T-helper 17 cell (primary cell): ENCODE data around the gene USH2A. TPM values are rescaled to one million over a fixed set of nuclear protein-coding genes. Genes with fewer than 3 reads are reported as not detected.
A peak's percentile ranks its signal among the peaks of the same experiment; 100 is the strongest.

Experiments used
- ATAC-seq: fragments of 150-1000 bp; cut with Tn5 transposase; 2 replicates; pipeline ENCODE4 v1.10.0; 2021; ENCODE audit warnings: mild to moderate bottlenecking, moderate library complexity
- DNase-seq, 3 donors: peaks; one replicate each; pipeline versions ENCODE4 v3.0.0 to v3.0.0-alpha.2; 2020 to 2021
- H3K9me3 ChIP-seq: one replicate; pipeline ENCODE4 v1.7.0; 2013; ENCODE audit warnings: low read length, mild to moderate bottlenecking; ENCODE audit not compliant: control insufficient read depth, poor library complexity, severe bottlenecking
- H3K27ac Mint-ChIP-seq: one replicate; pipeline ENCODE4 v1.8.0; 2022; ENCODE audit warnings: mild to moderate bottlenecking, moderate library complexity, mixed read lengths
- H3K27me3 Mint-ChIP-seq: one replicate; pipeline ENCODE4 v1.8.0; 2022; ENCODE audit warnings: mixed read lengths
- H3K36me3 Mint-ChIP-seq: one replicate; pipeline ENCODE4 v1.8.0; 2022; ENCODE audit warnings: low read depth, mixed read lengths
- H3K4me1 Mint-ChIP-seq: one replicate; pipeline ENCODE4 v1.8.0; 2022; ENCODE audit warnings: mild to moderate bottlenecking, mixed read lengths
- H3K4me3 Mint-ChIP-seq: one replicate; pipeline ENCODE4 v1.8.0; 2022; ENCODE audit warnings: mild to moderate bottlenecking, moderate library complexity, mixed read lengths
- total RNA-seq, 4 donors: library from RNA in 2 of 4; stranded (reverse) in 2 of 4; gene quantifications; one replicate each; pipeline ENCODE4 v1.2.3 and lab custom pipeline; 2022 to 2026

USH2A gene
- total RNA-seq, 2 donors from 2014 or later, result not detected

DNA sequence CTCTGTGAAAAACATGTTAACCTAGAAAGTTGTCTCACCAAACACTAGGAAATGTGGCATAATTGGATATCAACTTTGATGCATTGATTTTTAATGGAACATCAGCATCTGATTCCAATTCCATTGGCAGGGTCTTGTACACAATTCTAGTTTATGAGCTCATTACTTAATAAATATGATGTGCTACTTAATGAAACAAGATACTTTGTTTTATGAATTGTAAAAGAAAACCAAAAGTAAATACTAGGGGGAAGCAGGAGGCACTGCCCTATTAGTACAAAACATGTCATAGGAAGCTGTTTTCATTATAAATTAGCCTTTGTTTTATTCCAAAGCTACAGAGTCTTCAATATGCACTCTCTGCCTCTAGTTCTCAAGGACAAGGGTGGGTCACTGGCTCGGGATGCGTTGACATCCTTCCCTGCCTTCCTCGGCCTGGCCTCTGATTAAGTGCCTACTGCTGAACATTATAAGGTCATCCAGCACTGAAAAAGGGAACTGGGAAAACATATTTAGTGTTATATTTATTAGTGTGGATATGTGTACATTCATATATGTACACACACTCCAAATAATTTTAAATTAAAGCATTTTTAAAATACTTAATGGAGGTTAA lies 185.2 kb downstream of the USH2A start:
- Mint-ChIP-seq H3K4me3 (no peak overlapping the region), H3K27ac (no peak overlapping the region), H3K27me3 (no peaks in the 10 kb centered on the region), H3K4me1 (no peaks in the 10 kb centered on the region), H3K36me3 (no peaks in the 10 kb centered on the region)
- ATAC-seq, result no peak
- DNase-seq, result no peak
- no peaks in the 10 kb centered on the region for H3K9me3 ChIP-seq

DNA sequence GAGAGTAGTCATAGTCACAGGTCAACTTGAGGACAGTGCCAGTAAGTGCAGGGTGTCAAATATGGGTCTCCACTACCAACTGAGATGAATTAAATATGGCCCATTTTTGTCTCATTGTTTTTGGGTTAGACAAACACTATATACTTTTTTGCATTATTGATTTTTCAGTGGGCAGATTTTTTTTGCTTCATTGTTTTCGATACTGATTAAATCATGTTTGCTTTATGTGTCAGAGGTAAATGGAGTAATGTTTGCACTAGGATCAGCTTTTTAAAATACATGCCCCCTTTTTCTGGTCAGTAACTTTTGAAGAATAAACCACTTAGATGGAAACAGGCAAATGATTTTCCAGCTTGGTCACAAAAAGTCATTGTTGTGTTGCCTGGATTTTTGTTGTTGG lies 199.0 kb downstream of the USH2A start:
- no peaks in the 10 kb centered on the region for H3K27me3 Mint-ChIP-seq
- no peak for DNase-seq
- ATAC-seq, result no peak
- H3K4me3 Mint-ChIP-seq, result no peak overlapping the region
- no peaks in the 10 kb centered on the region for H3K9me3 ChIP-seq
- H3K4me1 Mint-ChIP-seq, result no peaks in the 10 kb centered on the region
- H3K27ac Mint-ChIP-seq, result no peak overlapping the region
- no peaks in the 10 kb centered on the region for H3K36me3 Mint-ChIP-seq

DNA sequence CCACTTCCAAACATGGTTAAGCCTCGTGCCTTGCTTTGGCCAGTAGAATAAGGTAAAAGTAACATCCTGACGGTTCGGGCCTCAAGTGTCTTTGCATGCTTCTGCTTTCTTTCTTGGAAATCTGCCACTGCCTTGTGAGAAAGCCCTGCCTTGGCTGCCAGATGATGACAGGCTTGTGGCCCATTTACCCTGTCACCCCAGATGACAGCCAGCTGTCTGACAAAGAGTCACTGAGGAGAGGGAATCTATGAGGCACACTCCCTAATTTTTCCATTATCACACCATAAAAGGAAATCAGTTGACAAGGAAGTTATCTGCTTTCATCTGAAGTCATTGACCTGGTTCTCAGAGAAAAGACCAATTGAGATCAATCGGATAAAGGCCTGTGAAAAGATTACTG lies 199.8 kb downstream of the USH2A start:
- H3K4me1 Mint-ChIP-seq, result no peaks in the 10 kb centered on the region
- H3K27me3 Mint-ChIP-seq, result no peaks in the 10 kb centered on the region
- H3K36me3 Mint-ChIP-seq, result no peaks in the 10 kb centered on the region
- H3K9me3 ChIP-seq, result no peaks in the 10 kb centered on the region
- ATAC-seq (no peak), DNase-seq (no peak)
- no peak overlapping the region for H3K27ac Mint-ChIP-seq
- no peak overlapping the region for H3K4me3 Mint-ChIP-seq

DNA sequence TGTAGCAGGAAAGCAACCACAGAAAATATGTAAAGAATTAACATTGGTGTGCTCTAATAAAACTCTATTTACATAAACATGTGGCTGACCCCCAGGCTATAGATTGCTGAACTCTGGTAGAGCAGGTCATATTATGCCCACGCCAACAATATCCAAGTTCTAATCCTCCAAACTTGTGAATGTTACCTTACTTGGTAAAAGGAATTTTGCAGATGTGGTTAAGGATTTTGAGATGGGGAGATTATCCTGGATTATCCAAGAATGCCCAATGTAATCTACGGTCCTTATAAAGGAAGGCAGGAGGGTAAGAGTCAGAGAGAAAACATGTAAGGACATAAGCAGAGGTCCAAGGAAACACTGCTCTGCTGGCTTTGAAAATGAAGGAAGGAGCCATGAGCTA lies 201.0 kb downstream of the USH2A start:
- no peak overlapping the region for H3K27ac Mint-ChIP-seq
- no peaks in the 10 kb centered on the region for H3K9me3 ChIP-seq
- no peaks in the 10 kb centered on the region for H3K27me3 Mint-ChIP-seq
- H3K4me3 Mint-ChIP-seq, result no peak overlapping the region
- DNase-seq (no peak), ATAC-seq (no peak)
- H3K36me3 Mint-ChIP-seq, result no peaks in the 10 kb centered on the region
- no peaks in the 10 kb centered on the region for H3K4me1 Mint-ChIP-seq

DNA sequence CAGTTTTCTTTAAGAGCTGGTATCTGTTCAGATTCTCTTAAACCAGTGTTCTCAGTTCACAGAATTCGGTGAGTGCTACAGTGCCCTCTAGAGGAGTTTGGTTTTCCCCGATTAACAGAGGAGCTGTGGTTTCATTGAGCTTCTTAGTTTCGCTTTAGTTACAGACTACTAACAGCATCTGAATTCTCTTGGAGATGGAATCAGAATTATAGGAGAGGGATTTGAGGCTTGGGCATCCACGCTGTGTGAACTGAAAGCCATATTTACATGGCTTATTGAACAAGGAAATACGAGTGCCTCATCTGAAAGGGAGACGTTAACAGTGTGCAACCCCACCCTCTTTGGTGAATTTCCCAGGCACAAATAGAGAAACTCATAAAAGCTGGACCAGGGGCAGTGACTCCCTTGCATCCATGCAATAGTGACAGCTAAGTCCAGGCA lies 202.0 kb downstream of the USH2A start:
- DNase-seq (no peak), ATAC-seq (peak; percentile 42)
- H3K27me3 Mint-ChIP-seq, result no peaks in the 10 kb centered on the region
- H3K4me1 Mint-ChIP-seq, result no peaks in the 10 kb centered on the region
- peak overlapping the region; percentile 42 for H3K4me3 Mint-ChIP-seq
- no peak overlapping the region for H3K27ac Mint-ChIP-seq
- H3K9me3 ChIP-seq, result no peaks in the 10 kb centered on the region
- H3K36me3 Mint-ChIP-seq, result no peaks in the 10 kb centered on the region

DNA sequence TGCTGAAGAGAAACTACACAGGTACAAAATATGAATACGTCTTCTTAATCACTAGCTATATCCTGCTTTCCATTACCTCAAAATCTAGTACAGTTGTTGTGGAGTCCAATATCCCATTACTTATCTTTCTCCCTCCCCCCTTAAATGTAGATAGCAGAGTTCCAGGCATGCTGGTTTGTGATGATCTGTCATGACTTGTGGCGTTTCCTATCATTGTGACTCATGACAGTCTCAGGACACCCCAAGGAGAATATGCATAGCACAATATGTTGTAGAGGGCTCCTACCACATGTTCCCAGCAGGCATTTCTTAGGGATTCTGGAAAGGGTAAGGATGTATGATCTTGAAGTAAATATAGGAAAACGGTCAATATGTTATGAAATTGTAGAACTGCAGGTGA lies 206.9 kb downstream of the USH2A start:
- no peaks in the 10 kb centered on the region for H3K4me1 Mint-ChIP-seq
- no peak overlapping the region for H3K4me3 Mint-ChIP-seq
- H3K27ac Mint-ChIP-seq, result no peak overlapping the region
- H3K36me3 Mint-ChIP-seq, result no peaks in the 10 kb centered on the region
- no peaks in the 10 kb centered on the region for H3K27me3 Mint-ChIP-seq
- ATAC-seq (no peak), DNase-seq (no peak)
- no peaks in the 10 kb centered on the region for H3K9me3 ChIP-seq

DNA sequence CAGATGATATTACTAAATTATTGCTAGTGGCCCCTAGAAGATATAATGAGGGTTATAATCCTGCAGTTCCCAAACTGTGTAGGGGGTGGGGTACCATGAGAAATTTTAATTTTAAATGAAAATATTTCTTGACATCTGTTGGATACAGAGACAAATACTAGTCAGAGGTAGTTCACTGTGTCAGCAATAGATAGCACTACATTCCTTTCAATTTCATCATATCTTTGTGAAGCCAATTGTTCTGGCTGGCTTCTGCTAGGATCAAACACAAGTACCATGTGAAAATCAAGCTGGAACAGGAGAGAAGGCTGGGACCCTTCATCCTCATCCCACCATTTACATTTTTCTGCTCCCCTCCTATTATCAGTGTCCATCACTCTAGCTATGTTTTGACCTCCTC lies 208.1 kb downstream of the USH2A start:
- ATAC-seq (no peak), DNase-seq (no peak)
- no peaks in the 10 kb centered on the region for H3K9me3 ChIP-seq
- Mint-ChIP-seq H3K4me1 (no peaks in the 10 kb centered on the region), H3K36me3 (no peaks in the 10 kb centered on the region), H3K27me3 (no peaks in the 10 kb centered on the region), H3K27ac (no peak overlapping the region), H3K4me3 (no peak overlapping the region)

DNA sequence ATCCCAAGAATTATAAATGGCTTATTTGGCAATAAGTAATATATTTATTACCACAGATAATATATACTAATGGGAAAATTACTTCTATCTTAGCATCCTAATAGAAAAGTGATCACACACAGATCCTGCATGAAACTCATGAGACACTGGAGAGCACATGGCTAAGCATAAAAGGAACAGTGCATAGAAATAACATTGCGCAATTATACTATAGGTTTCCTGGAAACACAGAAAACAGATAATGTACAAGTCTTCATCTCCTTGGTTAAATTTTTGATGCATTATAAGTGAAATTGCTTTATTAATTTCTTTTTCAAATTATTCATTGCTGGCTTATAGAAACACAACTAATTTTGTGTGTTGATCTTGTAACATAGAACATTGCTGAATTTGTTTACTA lies 210.4 kb downstream of the USH2A start:
- no peak for DNase-seq
- no peaks in the 10 kb centered on the region for H3K27me3 Mint-ChIP-seq
- ATAC-seq, result no peak
- no peaks in the 10 kb centered on the region for H3K4me1 Mint-ChIP-seq
- H3K9me3 ChIP-seq, result no peaks in the 10 kb centered on the region
- no peak overlapping the region for H3K4me3 Mint-ChIP-seq
- no peak overlapping the region for H3K27ac Mint-ChIP-seq
- H3K36me3 Mint-ChIP-seq, result no peaks in the 10 kb centered on the region

DNA sequence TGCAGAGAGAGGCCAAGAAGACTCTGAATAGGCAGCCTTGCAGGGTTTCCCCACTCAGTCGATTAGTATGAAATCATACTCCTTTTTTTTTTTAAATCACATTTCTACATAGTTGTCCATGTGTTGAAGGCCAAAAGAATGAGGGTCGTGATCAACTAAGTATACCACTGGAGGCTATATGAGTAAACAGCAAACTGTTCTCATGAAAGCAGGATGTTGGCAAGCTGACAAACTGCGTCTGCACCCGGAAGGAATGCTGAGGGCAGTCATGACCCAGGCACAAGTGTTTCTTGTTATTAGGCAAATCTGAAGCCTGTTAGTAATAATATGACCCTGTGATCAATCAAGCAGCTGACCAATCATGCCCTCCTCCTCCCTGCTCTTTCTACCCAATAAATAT lies 213.2 kb downstream of the USH2A start:
- H3K4me3 Mint-ChIP-seq, result no peak overlapping the region
- ATAC-seq (no peak), DNase-seq (no peak)
- H3K36me3 Mint-ChIP-seq, result no peaks in the 10 kb centered on the region
- no peak overlapping the region for H3K27ac Mint-ChIP-seq
- H3K27me3 Mint-ChIP-seq, result no peaks in the 10 kb centered on the region
- no peaks in the 10 kb centered on the region for H3K4me1 Mint-ChIP-seq
- no peaks in the 10 kb centered on the region for H3K9me3 ChIP-seq

DNA sequence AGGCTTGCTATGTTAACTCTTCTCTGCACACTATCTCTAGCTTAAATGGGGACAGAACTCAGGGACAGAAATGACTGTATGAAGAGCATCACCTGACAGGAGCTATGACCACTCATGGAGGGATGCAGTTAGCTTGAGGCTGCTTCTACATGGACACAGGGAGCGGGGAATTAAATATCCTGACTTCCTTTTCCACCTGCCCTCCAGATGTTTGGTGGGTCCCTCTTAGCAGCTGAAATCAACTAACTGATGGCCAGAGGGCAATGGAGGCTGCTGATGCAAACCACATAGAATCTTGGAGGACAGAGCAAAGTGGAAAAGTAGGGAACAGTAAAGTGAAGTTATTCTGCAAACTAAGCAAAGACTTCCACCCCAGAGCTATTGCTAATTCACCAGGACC lies 214.1 kb downstream of the USH2A start:
- no peak for DNase-seq
- Mint-ChIP-seq H3K27me3 (no peaks in the 10 kb centered on the region), H3K27ac (no peak overlapping the region)

DNA sequence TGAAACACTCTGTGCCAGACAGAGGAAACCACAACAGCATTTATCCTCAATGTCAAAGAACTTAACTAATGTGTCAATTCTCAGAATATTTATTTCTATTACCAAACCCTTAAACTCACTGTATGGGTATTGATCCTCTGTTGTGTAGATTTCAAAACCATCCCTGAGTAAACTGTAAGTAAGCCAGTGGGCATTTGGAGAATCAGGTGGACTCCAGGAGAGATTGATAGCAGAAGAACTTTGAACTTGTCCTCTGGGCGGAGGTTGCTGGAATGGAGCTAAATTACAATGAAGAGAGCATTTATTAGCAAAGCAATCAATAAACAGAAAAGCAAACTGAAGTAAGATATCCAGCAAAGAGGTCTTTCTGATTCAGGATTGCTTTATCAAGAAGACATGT lies 216.1 kb downstream of the USH2A start:
- Mint-ChIP-seq H3K36me3 (no peaks in the 10 kb centered on the region), H3K4me1 (no peaks in the 10 kb centered on the region), H3K27me3 (no peaks in the 10 kb centered on the region), H3K27ac (no peak overlapping the region), H3K4me3 (no peak overlapping the region)
- ATAC-seq (no peak), DNase-seq (no peak)
- H3K9me3 ChIP-seq, result no peaks in the 10 kb centered on the region

More for the DNA sequence above, 214.1 kb downstream of the USH2A start:
- Mint-ChIP-seq H3K36me3 (no peaks in the 10 kb centered on the region), H3K4me1 (no peaks in the 10 kb centered on the region), H3K4me3 (no peak overlapping the region)
- H3K9me3 ChIP-seq, result no peaks in the 10 kb centered on the region
- ATAC-seq, result no peak

DNA sequence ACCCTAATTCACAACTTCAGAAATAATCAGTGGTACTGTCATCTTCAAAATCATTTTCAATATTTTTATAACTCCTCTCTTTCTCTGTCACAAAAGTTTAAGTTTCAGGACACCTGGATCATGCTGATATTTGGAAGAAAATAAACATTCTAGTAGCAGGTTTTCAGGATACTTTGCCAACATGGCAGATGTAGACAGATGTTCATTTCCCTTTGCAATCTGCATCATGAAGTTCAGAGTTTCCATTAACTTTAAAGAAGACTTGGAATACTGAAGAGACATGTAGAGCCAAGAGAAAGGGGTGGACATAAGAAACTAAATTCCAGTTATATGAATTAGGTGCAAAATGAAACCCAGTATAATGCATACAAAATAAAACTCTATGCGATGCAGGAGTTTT lies 218.1 kb downstream of the USH2A start:
- Mint-ChIP-seq H3K27ac (no peak overlapping the region), H3K27me3 (no peaks in the 10 kb centered on the region), H3K4me1 (no peaks in the 10 kb centered on the region), H3K4me3 (no peak overlapping the region), H3K36me3 (no peaks in the 10 kb centered on the region)
- no peaks in the 10 kb centered on the region for H3K9me3 ChIP-seq
- no peak for DNase-seq
- no peak for ATAC-seq

DNA sequence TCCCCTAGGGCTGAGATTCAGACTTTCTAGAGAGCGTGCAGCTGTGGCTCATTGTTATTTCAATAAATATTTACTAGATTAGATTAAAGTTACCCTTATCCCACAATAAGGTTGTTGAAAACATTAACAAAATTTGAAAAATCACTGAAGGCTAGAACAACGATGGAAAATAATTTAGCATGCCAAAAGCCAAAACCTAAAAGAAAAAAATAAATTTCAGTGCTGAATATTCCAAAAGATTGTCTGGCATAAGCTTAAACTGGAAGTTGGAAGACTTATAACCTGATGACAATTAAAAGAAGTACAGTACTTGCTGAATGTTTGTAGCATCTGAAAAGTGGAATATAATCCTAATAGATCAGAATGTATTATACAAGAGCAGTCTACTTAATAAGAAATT lies 221.3 kb downstream of the USH2A start:
- H3K27me3 Mint-ChIP-seq, result no peaks in the 10 kb centered on the region
- H3K9me3 ChIP-seq, result no peaks in the 10 kb centered on the region
- no peak overlapping the region for H3K4me3 Mint-ChIP-seq
- H3K4me1 Mint-ChIP-seq, result no peaks in the 10 kb centered on the region
- ATAC-seq (no peak), DNase-seq (no peak)
- H3K27ac Mint-ChIP-seq, result no peak overlapping the region
- no peaks in the 10 kb centered on the region for H3K36me3 Mint-ChIP-seq

DNA sequence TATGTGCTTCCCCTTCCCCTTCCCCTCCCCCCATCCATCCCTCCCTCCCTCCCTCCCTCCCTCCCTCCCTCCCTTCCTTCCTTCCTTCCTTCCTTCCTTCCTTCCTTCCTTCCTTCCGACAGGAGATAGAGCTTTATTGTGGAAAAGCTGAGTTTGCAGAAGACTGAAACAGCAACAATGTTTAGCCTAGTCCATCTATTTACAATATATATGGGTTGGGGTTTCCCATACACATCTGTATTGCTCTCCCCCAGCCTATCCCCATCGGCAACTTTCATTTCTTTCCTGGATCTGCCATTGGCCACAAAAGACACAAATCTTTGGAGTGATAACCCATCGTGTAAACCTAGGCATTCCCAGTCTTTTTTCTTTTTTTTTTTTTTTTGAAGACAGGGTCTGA lies 222.3 kb downstream of the USH2A start:
- Mint-ChIP-seq H3K36me3 (no peaks in the 10 kb centered on the region), H3K4me1 (no peaks in the 10 kb centered on the region), H3K27me3 (no peaks in the 10 kb centered on the region), H3K27ac (no peak overlapping the region), H3K4me3 (no peak overlapping the region)
- DNase-seq, result no peak
- H3K9me3 ChIP-seq, result no peaks in the 10 kb centered on the region
- ATAC-seq, result no peak
